GM18951 (cell line): ENCODE measurements around the gene ABLIM3.

Experiments used
- POLR2A ChIP-seq: IDR thresholded peaks from 4 replicates; pipeline ENCODE4 v1.6.1; 2011; ENCODE audit warnings: mild to moderate bottlenecking; ENCODE audit not compliant: insufficient read length, insufficient read depth; ENCODE audit errors: extremely low read depth
- in situ Hi-C: fragments of 300-500 bp; cut with MboI; formaldehyde crosslinking; loops from one replicate; pipeline ENCODE4 v1.12.0; 2022; ENCODE audit warnings: low sequenced_read_pairs, mixed read lengths, inconsistent platforms; ENCODE audit not compliant: unreplicated experiment

The ABLIM3 gene

DNA sequence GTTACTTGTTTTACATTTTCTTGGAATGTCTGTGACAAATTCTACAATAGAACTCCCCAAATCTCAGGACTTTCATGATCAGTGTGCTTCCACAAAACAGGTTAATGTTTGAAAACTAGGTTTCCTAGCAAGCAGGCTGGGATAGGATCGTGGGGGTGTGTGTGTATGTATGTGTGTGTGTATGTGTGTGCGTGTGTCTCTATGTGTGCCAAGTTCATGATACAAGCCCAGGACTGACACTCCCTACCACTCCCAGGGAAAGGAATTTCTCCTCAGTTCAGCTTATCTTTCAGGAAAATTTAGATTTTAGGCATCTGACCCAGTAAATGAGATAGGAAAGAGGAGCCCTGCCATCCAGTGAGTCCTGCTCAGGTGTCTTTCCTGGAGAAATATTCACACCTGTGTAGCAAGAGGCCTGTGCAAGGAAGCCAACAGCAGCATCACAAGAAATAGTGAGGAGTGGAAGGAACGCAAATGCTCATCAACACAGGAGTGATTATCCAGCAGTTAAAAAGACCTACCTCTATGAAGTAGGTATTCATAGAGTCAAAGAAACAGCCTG, 13.8 kb upstream of the ABLIM3 start:
- no peak for TF ChIP-seq POLR2A
- in situ Hi-C loops: no loop called here

DNA sequence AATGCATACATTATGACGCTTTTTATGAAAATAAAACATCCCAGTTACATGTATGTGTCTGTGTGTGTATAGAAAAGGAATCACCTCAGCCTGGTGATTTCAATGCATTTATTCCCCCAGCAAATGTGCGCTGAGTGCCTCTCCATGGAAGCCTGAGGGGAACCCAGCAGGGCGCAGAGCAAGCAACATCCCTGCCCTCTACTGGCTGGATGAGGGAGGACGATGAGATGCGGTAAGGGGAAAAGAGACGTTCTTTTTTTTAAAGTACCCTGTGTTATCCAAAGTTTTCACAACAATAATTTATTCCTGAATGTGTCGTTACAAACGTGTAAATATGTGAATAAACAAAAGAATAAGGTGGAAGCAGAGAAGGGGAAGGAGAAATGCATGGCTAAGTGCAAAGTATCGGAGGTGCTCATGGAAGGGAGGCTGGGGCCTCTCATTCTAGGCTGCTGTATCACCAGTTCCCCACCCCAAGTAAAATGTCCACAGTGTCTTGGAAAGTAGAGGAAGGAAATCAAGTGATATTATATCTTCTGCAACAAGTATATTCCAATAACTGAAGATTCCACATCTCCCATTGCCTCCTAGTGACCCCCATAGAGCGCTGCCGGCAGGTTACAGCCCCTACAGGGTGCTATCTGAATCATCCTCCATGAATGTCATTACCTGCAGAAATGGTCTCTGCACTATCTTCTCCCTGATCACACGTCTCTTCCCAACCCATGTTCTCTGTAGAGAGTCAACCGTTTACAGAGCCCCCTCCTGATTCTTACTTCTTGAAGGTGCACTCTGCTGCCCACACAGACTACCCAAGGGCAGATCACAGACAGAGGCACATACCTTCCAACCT, 13.0 kb upstream of the ABLIM3 start:
- no peak for TF ChIP-seq POLR2A
- in situ Hi-C loops: no loop called here

DNA sequence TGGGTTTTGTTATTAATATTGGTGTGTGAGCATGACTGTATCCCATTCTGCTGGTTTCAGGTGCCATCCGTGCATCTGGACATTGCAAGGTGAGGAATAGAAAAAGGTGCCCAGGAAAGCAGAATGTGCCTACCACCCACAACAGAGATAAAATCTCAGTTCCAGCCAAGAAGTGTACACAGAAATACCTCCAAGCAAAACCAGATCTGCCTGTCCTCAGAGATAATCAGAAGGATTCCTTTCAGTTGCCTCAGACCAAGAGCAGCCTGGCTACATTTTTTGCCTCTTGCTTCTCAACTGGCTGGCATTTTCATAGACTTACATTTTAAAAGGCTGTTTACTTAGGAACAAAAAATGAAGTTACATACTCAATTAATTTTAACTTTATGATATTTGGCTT, 12.1 kb upstream of the ABLIM3 start:
- no peak for TF ChIP-seq POLR2A
- in situ Hi-C loops: no loop called here

- TF ChIP-seq POLR2A: no peak
- in situ Hi-C loops: no loop called here
Measured at GRCh38 chr5:149130121-149130914, 11.0 kb upstream of the ABLIM3 start.

- TF ChIP-seq POLR2A: no peak
- in situ Hi-C loops: no loop called here
Measured at GRCh38 chr5:149132474-149132873, 8.8 kb upstream of the ABLIM3 start.

GRCh38 chr5:149133795-149134777, 7.2 kb upstream of the ABLIM3 start:
- in situ Hi-C loops: no loop called here
- TF ChIP-seq POLR2A: no peak

GRCh38 chr5:149134778-149135500, 6.4 kb upstream of the ABLIM3 start:
- TF ChIP-seq POLR2A: no peak
- in situ Hi-C loops: no loop called here

DNA sequence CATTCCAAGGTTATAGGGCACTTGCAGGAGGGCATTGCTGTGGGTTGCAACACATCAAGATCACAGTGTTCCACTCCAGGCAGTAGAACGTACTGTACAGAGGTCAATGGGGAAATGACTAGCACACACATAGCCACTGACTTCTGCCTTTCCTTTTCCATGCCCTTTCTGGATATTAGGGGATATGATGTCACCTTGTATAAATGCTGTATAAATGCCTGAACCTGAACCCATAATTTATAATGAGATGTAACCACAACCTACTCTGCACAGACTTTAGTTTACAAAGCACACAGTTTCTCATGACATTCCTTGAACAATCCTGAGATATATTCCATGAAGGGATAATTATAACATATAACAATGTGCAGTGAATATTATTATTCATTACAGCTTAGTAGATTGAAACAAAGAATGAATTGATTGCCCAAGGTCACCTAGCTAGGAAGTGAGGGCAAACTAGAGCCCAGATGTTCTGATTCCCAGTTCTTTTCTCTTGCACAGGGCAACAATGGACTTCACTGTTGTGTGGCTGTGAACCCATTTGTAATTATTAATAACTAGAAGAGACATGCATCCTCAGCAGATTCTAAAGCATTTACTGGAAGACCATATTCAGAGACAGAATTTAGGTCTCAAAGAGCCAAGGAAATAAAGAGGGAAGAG, 5.6 kb upstream of the ABLIM3 start:
- in situ Hi-C loops: no loop called here
- no peak for TF ChIP-seq POLR2A

DNA sequence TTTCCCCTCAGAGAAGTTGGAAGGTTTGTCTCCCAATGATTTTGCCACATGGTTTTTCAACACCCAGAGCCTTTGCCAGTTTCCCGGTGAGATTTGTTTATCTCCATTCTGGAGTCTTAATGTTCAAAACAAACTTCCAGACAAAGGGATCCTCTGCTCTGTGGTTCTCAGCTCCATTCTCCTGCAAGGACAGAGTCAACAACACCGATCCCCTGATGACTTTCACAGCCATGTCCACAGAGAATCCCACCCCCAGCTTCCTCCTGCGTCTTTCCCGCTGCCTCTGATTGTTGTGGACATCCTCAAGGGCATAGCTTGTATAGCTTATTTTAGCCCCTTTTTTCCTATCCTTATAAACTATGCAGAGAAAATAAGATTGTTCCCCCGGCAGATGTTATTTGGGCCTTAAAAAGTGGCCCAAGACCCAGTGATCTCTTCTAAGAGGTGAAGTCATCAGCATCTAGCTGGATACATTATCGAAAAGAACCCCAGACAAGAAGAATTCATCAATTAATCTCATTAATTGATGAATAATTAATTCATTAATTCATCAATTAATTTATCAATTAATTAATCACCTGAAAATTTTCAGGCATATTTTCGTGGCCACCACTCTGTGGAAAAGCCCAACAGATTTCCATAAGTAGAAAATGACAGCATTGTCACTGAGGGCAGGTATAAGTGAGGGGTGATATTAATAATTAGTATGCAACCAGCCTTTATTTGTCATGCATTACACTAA, 2.9 kb upstream of the ABLIM3 start:
- in situ Hi-C loops: no loop called here
- no peak for TF ChIP-seq POLR2A

DNA sequence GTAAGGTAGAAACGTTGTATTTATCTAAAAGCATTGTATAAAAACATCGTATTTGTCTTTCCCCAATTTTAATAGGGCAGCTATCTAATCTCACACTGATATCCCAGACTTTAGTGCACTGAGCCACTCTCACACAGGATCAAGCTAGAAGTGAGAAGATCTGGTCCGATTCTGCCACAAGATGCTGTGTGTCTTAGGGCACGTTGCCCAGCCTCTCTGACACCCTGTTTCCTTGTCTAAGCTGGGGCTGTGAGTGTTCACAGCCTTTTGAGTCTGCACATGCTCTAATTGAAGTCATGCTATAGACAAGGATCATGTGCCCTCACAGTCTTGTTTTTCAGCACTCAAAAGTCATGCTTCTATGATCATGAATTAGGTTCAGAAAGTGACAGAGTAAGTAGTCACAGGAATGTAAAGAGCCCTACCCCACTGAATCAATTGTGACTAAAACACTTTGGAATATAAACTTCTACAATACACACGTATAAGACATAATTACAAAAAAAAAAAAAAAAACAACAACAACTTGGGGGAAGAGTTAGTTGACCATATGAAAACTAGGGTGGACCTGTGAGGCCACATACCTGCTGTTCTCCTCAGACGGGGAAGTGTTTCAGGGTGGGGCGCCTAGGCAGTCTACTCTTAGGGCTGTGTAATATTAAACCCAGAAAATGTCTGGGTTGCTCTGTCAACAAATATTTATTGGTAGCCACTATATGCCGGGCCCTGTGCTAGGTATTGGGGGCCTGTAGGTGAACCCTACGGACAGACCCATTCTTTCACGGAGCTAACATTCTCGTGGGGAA, 893 bp upstream of the ABLIM3 start:
- in situ Hi-C loops: no loop called here
- no peak for TF ChIP-seq POLR2A
